ENCODE measurements around the gene PPP3CA.

GRCh38 chr4:101171747-101172146 lies 175.6 kb downstream of the PPP3CA start:
- TF ChIP-seq EZH2 (IDR thresholded peaks at IDR 0.05; ENCODE audit: insufficient read depth, poor library complexity, severe bottlenecking) (no peak), EZH2phosphoT487 (IDR thresholded peaks at IDR 0.05; ENCODE audit: insufficient read depth, low read depth) (no peak)
